Neutrophil (primary cell): ENCODE data around the gene TOP3B.

Experiments used
- H3K27ac ChIP-seq: fragments of 200-600 bp; sonication (generic); 2 replicates; pipeline ENCODE4 v1.5.1; 2016; ENCODE audit warnings: mild to moderate bottlenecking, moderate library complexity
- H3K27me3 ChIP-seq: fragments of 200-600 bp; sonication (generic); 2 replicates; pipeline ENCODE4 v1.6.0; 2016; ENCODE audit warnings: mild to moderate bottlenecking
- H3K36me3 ChIP-seq: fragments of 200-600 bp; sonication (generic); 2 replicates; pipeline ENCODE4 v1.5.1; 2017
- H3K4me1 ChIP-seq, 2 experiments: fragments of 200-600 bp in 1 of 2; sonication (generic) in 1 of 2; 1 replicate in 1 of 2; 2 replicates in 1 of 2; pipeline versions ENCODE4 v1.5.1 to v1.6.1; 2013 to 2016; ENCODE audit warnings: low read depth in 1 of 2, low read length in 1 of 2, mild to moderate bottlenecking in 1 of 2, moderate library complexity in 1 of 2; ENCODE audit not compliant: control insufficient read depth in 1 of 2, insufficient read depth in 1 of 2
- H3K4me3 ChIP-seq, 2 experiments: fragments of 200-600 bp in 1 of 2; sonication (generic) in 1 of 2; 1 replicate in 1 of 2; 2 replicates in 1 of 2; pipeline ENCODE4 v1.5.1; 2013 to 2016; ENCODE audit warnings: low read depth in 1 of 2, low read length in 1 of 2, mild to moderate bottlenecking in 1 of 2, moderate library complexity in 1 of 2
- H3K9me3 ChIP-seq: fragments of 200-600 bp; sonication (generic); 2 replicates; pipeline ENCODE4 v1.5.1; 2016
- TF ChIP-seq, protein P1 (sequence below): fragments of 200-600 bp; sonication (generic); IDR thresholded peaks from 2 replicates; pipeline ENCODE4 v1.5.1; 2016; ENCODE audit warnings: antibody characterized with exemption

The TOP3B gene

DNA sequence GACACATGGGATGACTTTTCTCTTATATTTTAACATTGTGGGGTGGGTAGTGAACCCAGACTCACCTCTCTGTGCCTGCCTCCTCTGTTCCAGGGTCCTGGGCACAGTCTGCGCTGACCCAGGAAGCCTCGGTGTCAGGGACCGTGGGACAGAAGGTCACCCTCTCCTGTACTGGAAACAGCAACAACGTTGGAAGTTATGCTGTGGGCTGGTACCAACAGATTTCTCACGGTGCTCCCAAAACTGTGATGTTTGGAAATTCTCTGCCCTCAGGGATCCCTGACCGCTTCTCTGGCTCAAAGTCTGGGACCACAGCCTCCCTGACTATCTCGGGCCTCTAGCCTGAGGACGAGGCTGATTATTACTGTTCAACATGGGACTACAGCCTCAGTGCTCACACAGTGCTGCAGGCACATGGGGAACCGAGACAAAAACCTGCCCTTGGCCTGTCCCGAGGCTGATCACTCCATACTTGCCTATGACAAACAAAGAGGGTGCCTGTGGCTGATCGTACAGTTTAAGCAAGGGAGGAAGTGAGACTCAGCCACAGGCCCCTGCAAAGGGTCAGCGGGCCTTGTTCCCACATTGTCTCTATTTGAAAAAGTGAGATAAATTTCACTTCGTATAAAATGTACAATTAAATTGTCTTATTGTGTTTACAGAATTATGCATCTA lies 43.7 kb upstream of the TOP3B start:
- H3K36me3 ChIP-seq = no peaks in the 10 kb centered on the region
- H3K4me3 ChIP-seq = no peak overlapping the region
- H3K4me1 ChIP-seq = no peaks in the 10 kb centered on the region
- no peaks in the 10 kb centered on the region for H3K9me3 ChIP-seq
- no peaks in the 10 kb centered on the region for H3K27me3 ChIP-seq
- TF ChIP-seq, protein P1, sequence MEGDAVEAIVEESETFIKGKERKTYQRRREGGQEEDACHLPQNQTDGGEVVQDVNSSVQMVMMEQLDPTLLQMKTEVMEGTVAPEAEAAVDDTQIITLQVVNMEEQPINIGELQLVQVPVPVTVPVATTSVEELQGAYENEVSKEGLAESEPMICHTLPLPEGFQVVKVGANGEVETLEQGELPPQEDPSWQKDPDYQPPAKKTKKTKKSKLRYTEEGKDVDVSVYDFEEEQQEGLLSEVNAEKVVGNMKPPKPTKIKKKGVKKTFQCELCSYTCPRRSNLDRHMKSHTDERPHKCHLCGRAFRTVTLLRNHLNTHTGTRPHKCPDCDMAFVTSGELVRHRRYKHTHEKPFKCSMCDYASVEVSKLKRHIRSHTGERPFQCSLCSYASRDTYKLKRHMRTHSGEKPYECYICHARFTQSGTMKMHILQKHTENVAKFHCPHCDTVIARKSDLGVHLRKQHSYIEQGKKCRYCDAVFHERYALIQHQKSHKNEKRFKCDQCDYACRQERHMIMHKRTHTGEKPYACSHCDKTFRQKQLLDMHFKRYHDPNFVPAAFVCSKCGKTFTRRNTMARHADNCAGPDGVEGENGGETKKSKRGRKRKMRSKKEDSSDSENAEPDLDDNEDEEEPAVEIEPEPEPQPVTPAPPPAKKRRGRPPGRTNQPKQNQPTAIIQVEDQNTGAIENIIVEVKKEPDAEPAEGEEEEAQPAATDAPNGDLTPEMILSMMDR = no peak
- H3K27ac ChIP-seq = no peak overlapping the region

DNA sequence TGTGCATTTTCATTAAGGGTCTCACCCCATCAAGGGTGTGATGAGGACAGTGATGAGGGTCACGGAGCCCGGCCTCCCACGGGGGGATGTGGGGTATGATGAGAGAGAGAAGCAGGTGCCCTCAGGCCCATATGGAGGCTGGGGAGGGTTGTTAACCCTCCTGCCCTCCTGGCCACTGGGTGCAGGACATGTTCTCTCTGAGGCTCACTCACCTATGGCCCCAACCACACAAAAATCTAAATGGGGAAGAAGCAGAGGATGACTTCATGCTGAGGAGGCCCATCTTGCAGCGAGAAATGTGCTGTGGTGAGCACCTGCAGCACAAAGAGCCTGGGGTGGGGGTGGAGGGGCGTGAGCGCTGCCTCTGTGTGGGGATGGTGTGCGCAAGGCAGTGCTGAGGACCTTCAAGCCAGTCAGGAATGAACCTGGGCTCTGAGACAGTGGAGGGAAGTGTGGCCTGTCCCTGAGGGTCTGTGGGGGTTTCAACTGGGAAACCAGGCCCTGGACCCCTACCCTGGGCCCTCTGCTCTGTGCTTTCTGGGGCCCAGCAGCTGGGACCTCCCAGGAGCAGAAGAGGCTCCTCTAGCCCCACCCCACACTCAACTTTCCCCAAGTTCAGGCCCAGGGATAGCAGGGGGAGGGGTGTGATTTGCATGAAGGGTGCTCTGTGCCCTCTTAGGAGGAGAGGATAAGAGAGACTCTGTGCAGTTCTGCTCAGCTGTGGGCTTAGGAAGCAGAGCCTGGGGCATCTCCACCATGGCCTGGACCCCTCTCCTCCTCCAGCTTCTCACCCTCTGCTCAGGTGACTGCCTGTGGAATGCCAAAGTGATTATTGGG lies 43.0 kb upstream of the TOP3B start:
- H3K4me1 ChIP-seq = no peaks in the 10 kb centered on the region
- TF ChIP-seq, protein P1 = no peak

DNA sequence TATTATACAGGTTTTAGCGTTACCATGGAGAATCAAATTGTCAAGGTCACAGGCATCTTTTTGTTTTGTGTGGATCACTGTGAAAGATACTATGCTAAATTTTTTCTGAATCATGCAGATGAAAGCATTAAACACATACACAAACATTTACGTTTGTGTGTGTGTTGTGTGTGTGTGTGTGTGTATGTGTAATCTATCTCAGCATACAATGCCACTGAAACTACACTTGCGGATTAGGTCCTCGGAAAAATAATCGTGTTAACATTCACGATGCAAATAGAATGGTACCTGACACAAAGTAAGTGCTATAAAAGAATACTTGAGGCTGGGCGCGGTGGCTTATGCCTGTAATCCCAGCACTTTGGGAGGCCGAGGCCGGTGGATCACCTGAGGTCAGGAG lies 41.9 kb upstream of the TOP3B start:
- Histone ChIP-seq H3K4me3 (no peak overlapping the region), H3K9me3 (no peaks in the 10 kb centered on the region), H3K27ac (no peak overlapping the region), H3K36me3 (no peaks in the 10 kb centered on the region), H3K27me3 (no peaks in the 10 kb centered on the region), H3K4me1 (no peaks in the 10 kb centered on the region)
- TF ChIP-seq, protein P1 = no peak

More for the DNA sequence above, 43.0 kb upstream of the TOP3B start:
- Histone ChIP-seq H3K27me3 (no peaks in the 10 kb centered on the region), H3K4me3 (no peak overlapping the region), H3K9me3 (no peaks in the 10 kb centered on the region), H3K36me3 (no peaks in the 10 kb centered on the region), H3K27ac (no peak overlapping the region)

DNA sequence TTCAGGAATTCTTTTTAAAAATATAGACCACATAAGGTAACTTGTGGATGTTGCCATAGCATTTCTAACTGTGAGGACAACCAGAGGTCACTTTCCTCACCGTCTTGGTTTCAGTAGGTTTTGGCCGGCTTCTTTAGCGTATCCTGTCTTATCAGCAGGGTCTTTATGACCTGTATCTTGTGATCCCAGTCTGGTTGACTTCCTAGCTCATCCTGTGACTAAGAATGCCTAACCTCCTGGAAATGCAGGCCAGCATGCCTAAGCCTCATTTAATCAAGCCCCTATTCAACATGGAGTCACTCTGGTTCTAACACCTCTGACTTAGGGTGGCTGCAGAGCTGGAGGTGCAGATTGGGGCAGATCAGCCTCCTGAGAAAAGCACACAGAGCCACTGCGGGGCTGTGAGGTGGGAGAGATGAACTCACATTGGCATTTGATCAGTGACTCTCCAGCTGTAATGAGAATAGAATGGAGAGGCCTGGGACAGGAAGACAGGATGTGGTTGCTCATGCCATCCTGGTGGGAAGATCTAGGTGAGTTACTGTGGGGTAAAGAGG lies 41.1 kb upstream of the TOP3B start:
- Histone ChIP-seq H3K4me3 (no peak overlapping the region), H3K36me3 (no peaks in the 10 kb centered on the region), H3K4me1 (no peaks in the 10 kb centered on the region), H3K27ac (no peak overlapping the region), H3K9me3 (no peaks in the 10 kb centered on the region), H3K27me3 (no peaks in the 10 kb centered on the region)
- TF ChIP-seq, protein P1 = no peak

DNA sequence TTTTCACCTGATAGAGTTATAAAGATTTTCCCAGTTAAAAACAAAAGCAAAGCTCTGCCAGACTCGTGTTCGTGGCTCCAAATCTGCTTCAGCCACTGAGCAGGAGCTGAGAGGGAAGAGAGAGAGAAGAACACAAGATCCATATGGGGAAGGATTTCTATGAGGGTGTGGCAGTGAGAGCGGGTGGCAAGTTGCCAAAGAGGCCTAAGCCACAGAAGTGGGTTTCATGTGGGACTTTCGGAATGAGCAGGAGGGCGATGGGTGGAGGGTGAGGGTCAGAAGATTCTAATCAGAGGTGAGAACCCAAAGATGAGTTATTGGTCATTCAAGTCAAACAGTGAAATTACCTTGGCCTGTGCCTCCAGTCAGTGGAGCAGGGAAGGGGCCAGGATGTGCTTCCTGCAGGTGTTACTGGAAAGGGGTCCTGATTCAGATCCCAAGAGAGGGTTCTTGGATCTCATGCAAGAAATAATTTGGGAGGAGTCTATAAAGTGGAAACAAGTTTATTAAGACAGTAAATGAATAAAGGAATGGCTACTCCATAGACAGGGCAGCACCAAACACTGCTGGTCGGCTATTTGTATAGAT lies 40.5 kb upstream of the TOP3B start:
- TF ChIP-seq, protein P1 = no peak
- Histone ChIP-seq H3K9me3 (no peaks in the 10 kb centered on the region), H3K4me3 (no peak overlapping the region), H3K36me3 (no peaks in the 10 kb centered on the region), H3K27ac (no peak overlapping the region), H3K27me3 (no peaks in the 10 kb centered on the region), H3K4me1 (no peaks in the 10 kb centered on the region)
